Esophagus squamous epithelium (tissue), 4 donors: Measurements from ENCODE around the gene VAV3.

Experiments
- CTCF ChIP-seq, 6 experiments: fragments of 450-650 bp in 4 of 6; fragments of 200-600 bp in 2 of 6; sonication (generic) in 2 of 6; IDR thresholded peaks; one replicate each; pipeline ENCODE4 v1.5.1; 2016 to 2019; ENCODE audit warnings: antibody characterized with exemption in 6 of 6, mild to moderate bottlenecking in 4 of 6, moderate library complexity in 4 of 6
- POLR2A ChIP-seq, 4 donors: fragments of 450-650 bp; IDR thresholded peaks; one replicate each; pipeline ENCODE4 v1.6.1; 2017; ENCODE audit warnings: antibody characterized with exemption in 4 of 4, mild to moderate bottlenecking in 4 of 4, moderate library complexity in 3 of 4

GRCh38 chr1:107843989-107844388, 121.0 kb downstream of the VAV3 start:
- TF ChIP-seq POLR2A (IDR thresholded peaks at IDR 0.05) (no peak), CTCF (IDR thresholded peaks at IDR 0.05) (no peak)
